Measurements from ENCODE around the gene CFAP20DC. TPM values are rescaled to one million over a fixed set of nuclear protein-coding genes. Genes with fewer than 3 reads are reported as not detected.
"Not testable (repeated sequence)": the region's sequence is repeated elsewhere in the genome, so short reads cannot be mapped to it uniquely, and the experiment has no call there.

The CFAP20DC gene
- total and polyA plus RNA-seq, 8 donors, result 1.2 to 7.7 (median 5.4) TPM

DNA sequence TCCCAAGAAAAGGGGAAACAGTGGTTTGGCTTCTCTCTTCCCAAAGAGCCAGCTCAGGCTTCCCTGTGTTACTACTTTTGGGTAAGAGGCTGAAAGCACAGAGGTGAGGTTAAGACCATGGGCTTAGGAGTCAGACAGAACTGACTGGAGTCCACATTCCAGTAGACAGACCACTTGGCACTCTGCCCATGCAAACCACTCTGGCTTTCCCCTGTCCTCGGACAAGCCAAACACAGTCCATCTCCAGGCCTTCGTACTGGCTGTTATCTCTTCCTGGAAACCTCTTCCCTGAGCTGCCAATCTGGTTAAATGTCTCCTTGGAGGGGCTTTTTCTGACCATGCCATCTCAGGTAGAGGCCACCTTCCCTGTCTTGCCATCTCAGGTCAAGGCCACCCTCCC lies 330.1 kb downstream of the CFAP20DC start:
- Histone ChIP-seq H3K4me3 (no peak overlapping the region), H3K4me1 (peaks cover 0 to 3% of the 10 kb centered on the region in 2 donors), H3K27me3 (no peaks in the 10 kb centered on the region), H3K36me3 (no peaks in the 10 kb centered on the region), H3K27ac (no peak overlapping the region), H3K9me3 (peaks cover 0 to 2% of the 10 kb centered on the region in 2 donors)
- intact Hi-C loops (cut with DNase I), result no loop called here
- ATAC-seq (no peak), DNase-seq (no peak)
- TF ChIP-seq, protein P1, sequence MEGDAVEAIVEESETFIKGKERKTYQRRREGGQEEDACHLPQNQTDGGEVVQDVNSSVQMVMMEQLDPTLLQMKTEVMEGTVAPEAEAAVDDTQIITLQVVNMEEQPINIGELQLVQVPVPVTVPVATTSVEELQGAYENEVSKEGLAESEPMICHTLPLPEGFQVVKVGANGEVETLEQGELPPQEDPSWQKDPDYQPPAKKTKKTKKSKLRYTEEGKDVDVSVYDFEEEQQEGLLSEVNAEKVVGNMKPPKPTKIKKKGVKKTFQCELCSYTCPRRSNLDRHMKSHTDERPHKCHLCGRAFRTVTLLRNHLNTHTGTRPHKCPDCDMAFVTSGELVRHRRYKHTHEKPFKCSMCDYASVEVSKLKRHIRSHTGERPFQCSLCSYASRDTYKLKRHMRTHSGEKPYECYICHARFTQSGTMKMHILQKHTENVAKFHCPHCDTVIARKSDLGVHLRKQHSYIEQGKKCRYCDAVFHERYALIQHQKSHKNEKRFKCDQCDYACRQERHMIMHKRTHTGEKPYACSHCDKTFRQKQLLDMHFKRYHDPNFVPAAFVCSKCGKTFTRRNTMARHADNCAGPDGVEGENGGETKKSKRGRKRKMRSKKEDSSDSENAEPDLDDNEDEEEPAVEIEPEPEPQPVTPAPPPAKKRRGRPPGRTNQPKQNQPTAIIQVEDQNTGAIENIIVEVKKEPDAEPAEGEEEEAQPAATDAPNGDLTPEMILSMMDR (IDR thresholded peaks at IDR 0.05), result no peak

DNA sequence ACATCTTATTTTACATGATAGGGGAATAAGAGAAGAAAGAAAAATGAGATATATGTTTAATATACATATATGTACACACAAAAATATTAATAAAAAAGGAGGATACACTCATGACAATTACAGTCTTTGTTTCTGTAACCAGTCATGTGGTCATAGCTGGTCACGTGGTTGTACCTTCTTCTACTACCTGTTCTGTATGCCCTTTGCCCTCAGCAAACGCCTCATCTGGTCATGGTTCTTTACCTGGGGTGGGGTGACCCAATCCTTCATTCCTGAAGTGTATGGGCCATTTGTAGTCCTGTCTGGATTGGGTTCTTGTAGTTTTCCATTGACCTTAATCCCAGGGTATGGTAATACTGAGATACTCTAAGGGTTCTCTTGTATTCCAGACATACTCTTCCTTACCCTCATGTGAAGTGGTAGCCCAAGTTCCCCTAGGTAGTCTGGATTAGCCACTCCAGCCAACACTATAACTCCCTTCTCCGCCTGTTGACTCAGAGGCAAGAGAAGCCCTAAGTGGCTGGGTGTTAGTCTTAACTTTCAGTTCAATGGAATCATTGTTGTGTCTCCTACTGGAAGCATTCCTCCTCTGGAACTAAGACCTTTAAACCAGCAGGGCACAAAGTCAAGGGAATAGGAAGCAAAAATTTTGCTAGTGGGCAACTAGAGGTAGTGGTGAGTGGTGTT lies 336.0 kb downstream of the CFAP20DC start:
- no peaks in the 10 kb centered on the region for H3K4me1 ChIP-seq
- H3K27ac ChIP-seq, result no peak overlapping the region
- H3K4me3 ChIP-seq, result no peak overlapping the region
- no peaks in the 10 kb centered on the region for H3K27me3 ChIP-seq
- TF ChIP-seq, protein P1 (IDR thresholded peaks at IDR 0.05), result no peak
- no peaks in the 10 kb centered on the region for H3K36me3 ChIP-seq
- H3K9me3 ChIP-seq, result peaks cover 0 to 2% of the 10 kb centered on the region in 2 donors
- ATAC-seq (no peak), DNase-seq (no peak)
- intact Hi-C loops (cut with DNase I), result no loop called here

DNA sequence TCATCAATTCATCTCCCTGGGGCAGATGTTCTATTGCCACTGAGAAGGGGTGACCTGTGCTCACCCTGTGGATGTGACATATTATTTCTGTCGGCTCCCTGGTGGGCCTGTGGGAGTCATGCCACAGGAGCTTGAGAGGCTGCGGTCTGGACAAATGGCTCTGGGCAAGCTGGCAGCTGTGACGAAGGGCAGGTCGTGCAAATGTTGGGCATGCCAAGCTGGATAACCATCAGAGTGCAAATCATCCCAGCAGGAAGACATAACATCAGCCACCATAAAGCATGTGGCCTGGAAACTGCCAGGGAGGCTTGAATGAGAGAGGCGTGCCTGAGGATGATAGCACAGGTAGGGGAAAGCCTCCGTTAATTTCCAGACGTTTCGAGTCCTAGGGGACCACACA lies 338.0 kb downstream of the CFAP20DC start:
- Histone ChIP-seq H3K4me3 (no peak overlapping the region), H3K9me3 (peaks cover 0 to 2% of the 10 kb centered on the region in 2 donors), H3K27me3 (no peaks in the 10 kb centered on the region), H3K27ac (no peak overlapping the region), H3K36me3 (no peaks in the 10 kb centered on the region), H3K4me1 (no peaks in the 10 kb centered on the region)
- no peak for DNase-seq
- ATAC-seq, result no peak
- intact Hi-C loops (cut with DNase I), result no loop called here
- TF ChIP-seq, protein P1 (IDR thresholded peaks at IDR 0.05), result no peak

DNA sequence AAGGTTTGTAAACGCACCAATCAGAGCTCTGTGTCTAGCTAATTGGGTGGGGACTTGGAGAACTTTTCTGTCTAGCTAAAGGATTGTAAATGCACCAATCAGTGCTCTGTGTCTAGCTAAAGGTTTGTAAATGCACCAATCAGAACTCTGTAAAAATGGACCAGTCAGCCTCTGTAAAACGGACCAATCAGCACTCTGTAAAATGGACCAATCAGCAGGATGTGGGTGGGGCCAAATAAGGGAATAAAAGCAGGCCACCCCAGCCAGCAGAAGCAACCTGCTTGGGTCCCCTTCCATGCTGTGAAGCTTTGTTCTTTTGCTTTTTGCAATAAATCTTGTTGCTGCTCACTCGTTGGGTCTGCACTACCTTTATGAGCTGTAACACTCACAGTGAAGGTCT lies 340.8 kb downstream of the CFAP20DC start:
- H3K27ac ChIP-seq; H3K9me3 ChIP-seq; H3K4me3 ChIP-seq; H3K36me3 ChIP-seq; intact Hi-C loops (cut with DNase I); H3K27me3 ChIP-seq; ATAC-seq; H3K4me1 ChIP-seq; DNase-seq: not testable (repeated sequence)

- Histone ChIP-seq H3K36me3 (no peaks in the 10 kb centered on the region), H3K4me1 (no peaks in the 10 kb centered on the region), H3K9me3 (no peaks in the 10 kb centered on the region), H3K27me3 (no peaks in the 10 kb centered on the region), H3K4me3 (no peak overlapping the region), H3K27ac (no peak overlapping the region)
- DNase-seq (no peak), ATAC-seq (no peak)
- intact Hi-C loops (cut with DNase I), result no loop called here
- TF ChIP-seq, protein P1 (IDR thresholded peaks at IDR 0.05), result no peak
Measured at GRCh38 chr3:58708116-58708791, 341.6 kb downstream of the CFAP20DC start.

Data from left lung (tissue), 10 donors.